ENCODE measurements around the gene ZNF383.
"Not testable (repeated sequence)": the region's sequence is repeated elsewhere in the genome, so short reads cannot be mapped to it uniquely, and the experiment has no call there.

Gene ZNF383

DNA sequence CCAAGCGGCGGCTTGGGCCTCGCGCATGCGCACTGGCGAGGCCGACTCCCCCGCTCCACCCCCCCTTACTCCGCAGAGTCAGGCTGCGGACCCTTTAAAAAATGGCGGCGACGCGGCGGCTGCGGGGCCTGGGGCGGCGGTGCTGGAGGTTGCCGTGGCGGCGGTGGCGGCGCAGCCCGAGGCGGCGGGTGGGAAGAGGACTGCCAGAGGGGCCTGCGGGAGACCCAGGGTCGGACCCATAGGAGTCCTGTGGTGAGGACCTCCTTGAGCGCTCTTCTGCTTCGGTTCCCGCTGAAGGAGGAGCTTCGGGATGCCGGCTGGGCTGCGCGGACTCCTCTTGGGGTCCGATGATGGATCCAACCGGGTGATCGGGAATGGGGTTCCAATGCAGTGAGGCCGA, 71.2 kb downstream of the ZNF383 start:
- DNase-seq (ENCODE audit: low read depth); H3K4me3 ChIP-seq (ENCODE audit: low read depth, low read length): not testable (repeated sequence)

DNA sequence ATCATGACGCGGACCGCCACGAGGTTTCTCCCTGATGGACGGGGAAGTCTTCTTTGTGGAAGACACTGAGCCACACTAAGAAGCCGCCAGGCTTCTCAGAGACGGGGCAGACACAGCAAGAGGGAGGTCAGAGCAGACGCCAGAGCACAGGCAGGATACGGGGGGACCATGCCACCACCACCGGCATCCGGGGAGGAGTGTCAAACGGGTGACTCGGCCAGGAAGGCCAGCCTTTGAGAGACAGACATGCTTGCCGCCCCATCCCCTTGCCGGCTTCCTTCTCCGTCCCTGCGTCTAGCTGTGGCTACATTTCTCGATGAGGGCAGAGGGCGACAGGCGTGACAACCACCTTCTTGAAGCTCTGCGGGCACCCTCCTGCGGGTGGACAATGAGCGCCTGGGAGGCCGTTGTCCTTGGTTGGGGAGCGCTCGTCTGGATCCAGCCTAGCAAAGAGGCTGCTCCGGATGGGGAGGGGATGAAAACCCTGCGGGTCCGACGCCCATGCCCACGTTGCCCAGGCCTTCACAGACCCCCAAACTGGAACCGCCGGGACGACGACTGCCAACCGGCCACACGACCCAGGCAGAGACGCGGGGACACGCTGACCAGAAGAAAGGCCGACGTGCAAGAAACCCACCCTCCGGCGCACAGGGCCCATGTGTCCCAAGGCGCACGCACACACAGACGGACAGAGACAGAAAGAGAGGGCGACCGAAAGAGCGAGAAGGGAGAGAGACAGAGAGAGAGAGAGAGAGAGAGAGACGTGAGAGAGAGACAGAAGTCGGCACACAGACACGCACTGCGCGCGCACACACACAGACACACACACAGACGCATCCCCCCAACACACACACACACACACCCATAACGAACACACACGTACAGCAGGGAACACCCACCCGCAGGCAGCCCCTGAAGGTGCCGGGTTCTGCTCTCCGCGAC, 75.3 kb downstream of the ZNF383 start:
- not testable (repeated sequence) for DNase-seq (ENCODE audit: low read depth)

GRCh38 chr19:37294246-37294645, 76.2 kb downstream of the ZNF383 start:
- H3K4me3 ChIP-seq (ENCODE audit: low read depth, low read length); DNase-seq (ENCODE audit: low read depth): not testable (repeated sequence)

More for the DNA sequence above, 75.3 kb downstream of the ZNF383 start:
- not testable (repeated sequence) for H3K4me3 ChIP-seq (ENCODE audit: low read depth, low read length)

All from skeletal muscle cell (primary cell).